BE2C (cell line): ENCODE measurements around the gene BDKRB1.

Source experiments
- DNase-seq: peaks from one replicate; pipeline ENCODE4 v3.0.0-alpha.2; 2020
- H3K27me3 ChIP-seq: fragments of 250-450 bp; sonication (Bioruptor Pico); 2 replicates; pipeline ENCODE4 v1.5.1; 2020; ENCODE audit warnings: mild to moderate bottlenecking
- H3K36me3 ChIP-seq: fragments of 250-450 bp; sonication (Bioruptor Pico); 2 replicates; pipeline ENCODE4 v1.5.1; 2020; ENCODE audit warnings: mild to moderate bottlenecking
- H3K4me1 ChIP-seq: fragments of 250-450 bp; sonication (Bioruptor Pico); 2 replicates; pipeline ENCODE4 v1.5.1; 2020
- H3K4me3 ChIP-seq: 2 replicates; pipeline ENCODE4 v1.5.1; 2011; ENCODE audit warnings: low read depth, low read length
- H3K9me3 ChIP-seq: fragments of 250-450 bp; sonication (Bioruptor Pico); 2 replicates; pipeline ENCODE4 v1.5.1; 2020
- TF ChIP-seq, protein P1 (sequence below): IDR thresholded peaks from 2 replicates; pipeline ENCODE4 v1.5.1; 2012; ENCODE audit warnings: mild to moderate bottlenecking, low read depth, low read length

Gene BDKRB1

DNA sequence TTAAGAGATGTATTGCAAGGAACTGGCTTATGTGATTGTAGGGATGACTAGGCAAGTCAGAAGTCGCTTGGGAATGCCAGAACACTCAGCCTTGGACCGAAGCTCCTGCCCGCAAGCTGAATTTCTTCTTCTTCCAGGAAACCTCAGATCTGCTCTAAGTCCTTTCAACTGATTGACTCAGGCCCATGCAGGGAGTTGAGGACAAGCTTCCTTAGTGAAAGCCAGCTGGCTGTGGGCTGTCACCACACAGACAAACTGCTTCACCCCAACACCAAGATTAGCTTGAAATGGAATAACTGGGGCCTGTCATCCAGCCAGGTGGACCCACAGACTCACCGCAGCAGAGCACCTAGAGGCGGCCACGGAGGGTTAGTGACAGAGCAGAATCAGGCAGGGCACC is 26.7 kb upstream of the BDKRB1 start:
- no peaks in the 10 kb centered on the region for H3K36me3 ChIP-seq
- DNase-seq: no peak

DNA sequence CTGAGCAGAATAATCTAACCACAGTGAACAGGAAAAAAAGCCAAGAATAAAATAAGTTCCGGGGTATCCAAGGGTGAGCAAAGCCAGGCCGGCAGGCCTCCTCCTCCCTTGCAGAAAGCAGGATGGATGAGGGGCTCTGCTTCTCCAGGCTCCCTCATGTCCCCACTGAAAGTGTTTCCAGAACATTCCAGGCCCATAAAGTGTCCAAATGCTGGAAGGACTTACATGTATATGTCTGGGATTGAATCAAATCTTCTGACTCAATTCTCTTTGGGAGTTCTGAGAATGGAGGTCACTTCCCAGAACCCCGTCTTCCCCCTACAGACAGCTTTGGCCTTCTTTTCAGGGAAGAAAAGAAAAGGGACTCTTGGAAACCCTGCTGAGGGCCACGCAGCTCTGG is 25.0 kb upstream of the BDKRB1 start:
- TF ChIP-seq, protein P1, sequence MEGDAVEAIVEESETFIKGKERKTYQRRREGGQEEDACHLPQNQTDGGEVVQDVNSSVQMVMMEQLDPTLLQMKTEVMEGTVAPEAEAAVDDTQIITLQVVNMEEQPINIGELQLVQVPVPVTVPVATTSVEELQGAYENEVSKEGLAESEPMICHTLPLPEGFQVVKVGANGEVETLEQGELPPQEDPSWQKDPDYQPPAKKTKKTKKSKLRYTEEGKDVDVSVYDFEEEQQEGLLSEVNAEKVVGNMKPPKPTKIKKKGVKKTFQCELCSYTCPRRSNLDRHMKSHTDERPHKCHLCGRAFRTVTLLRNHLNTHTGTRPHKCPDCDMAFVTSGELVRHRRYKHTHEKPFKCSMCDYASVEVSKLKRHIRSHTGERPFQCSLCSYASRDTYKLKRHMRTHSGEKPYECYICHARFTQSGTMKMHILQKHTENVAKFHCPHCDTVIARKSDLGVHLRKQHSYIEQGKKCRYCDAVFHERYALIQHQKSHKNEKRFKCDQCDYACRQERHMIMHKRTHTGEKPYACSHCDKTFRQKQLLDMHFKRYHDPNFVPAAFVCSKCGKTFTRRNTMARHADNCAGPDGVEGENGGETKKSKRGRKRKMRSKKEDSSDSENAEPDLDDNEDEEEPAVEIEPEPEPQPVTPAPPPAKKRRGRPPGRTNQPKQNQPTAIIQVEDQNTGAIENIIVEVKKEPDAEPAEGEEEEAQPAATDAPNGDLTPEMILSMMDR: no peak
- Histone ChIP-seq H3K4me3 (no peak overlapping the region), H3K36me3 (no peaks in the 10 kb centered on the region), H3K4me1 (peaks cover under 1% of the 10 kb centered on the region; the same call in 1 of the 2 replicates), H3K9me3 (no peaks in the 10 kb centered on the region), H3K27me3 (no peaks in the 10 kb centered on the region)
- no peak for DNase-seq

More for the DNA sequence above, 26.7 kb upstream of the BDKRB1 start:
- H3K27me3 ChIP-seq: no peaks in the 10 kb centered on the region
- H3K9me3 ChIP-seq: no peaks in the 10 kb centered on the region
- H3K4me1 ChIP-seq: peaks cover 6% of the 10 kb centered on the region; the same call in 1 of the 2 replicates
- H3K4me3 ChIP-seq: no peak overlapping the region
- TF ChIP-seq, protein P1: no peak

DNA sequence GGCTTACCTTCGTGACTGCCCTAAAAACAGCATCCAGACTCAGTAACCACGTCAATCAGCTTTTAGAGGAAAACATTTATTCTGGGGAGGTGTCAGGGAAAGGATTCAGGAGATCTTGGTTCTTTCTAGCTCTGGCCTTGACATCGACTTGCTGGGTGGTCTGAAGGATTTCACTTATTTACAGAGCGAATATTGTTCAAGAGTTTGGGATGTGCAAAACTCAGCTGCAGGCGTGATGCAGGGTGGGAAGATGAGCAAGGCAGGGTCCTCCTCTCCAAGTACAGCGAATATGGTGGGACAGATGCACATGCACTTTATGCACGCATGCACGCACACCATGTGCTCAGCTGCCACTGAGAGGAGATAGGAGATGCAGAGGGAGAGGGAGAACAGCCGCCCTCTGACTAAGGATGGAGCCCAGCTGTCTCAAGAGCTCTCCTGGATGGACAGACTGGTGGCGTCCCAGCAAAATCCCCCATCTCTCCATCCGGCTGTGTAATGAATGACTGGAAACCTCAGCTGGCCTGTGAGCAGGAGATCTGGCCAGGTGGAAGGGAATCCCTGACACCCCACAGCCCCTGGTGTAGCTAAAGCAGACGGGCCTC is 24.4 kb upstream of the BDKRB1 start:
- H3K27me3 ChIP-seq: no peaks in the 10 kb centered on the region
- H3K4me1 ChIP-seq: no peaks in the 10 kb centered on the region
- no peak overlapping the region for H3K4me3 ChIP-seq
- H3K9me3 ChIP-seq: no peaks in the 10 kb centered on the region
- H3K36me3 ChIP-seq: no peaks in the 10 kb centered on the region
- DNase-seq: no peak
- TF ChIP-seq, protein P1: no peak

DNA sequence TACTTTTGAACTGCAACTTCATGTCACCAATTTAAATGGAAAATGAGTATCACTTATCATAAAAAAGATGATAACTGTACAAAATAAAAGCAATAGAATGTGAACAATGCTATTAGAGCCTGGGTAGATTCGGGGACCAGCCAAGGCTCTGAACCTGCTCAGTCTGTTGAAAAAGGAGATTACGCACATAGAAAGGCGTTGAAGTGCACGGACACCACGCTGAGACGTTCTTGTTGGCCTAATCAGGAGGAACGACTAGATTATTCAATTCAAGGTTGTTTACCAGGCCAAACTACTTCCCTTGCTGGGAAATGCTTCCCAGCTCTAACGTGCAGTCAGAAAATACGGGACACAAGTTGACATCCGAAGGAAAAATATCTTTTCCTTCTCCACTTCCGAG is 23.5 kb upstream of the BDKRB1 start:
- DNase-seq: no peak
- Histone ChIP-seq H3K9me3 (no peaks in the 10 kb centered on the region), H3K4me3 (no peak overlapping the region), H3K36me3 (no peaks in the 10 kb centered on the region), H3K27me3 (no peaks in the 10 kb centered on the region), H3K4me1 (no peaks in the 10 kb centered on the region)
- TF ChIP-seq, protein P1: no peak

DNA sequence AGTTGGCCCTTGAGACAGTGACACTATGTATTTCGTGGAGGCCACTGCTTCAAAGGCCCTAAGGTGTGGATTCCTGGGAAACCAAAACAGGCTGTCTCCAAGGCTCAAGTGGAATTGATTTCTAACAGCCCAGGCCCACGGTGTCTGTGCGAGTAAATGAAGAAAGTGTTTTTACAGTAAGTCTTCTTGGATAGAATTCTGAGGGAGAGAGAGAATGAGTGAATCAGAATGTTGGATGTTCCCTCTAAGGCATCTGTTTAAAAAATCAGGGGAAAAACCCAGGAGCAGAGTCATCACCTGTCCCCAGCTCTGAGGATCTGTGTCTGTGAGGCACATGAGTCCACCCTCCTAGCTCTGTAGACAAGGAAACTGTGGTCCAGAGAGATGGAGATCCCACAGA is 22.3 kb upstream of the BDKRB1 start:
- TF ChIP-seq, protein P1: no peak
- H3K4me1 ChIP-seq: peaks cover under 1% of the 10 kb centered on the region; the same call in 1 of the 2 replicates
- no peak for DNase-seq
- H3K36me3 ChIP-seq: no peaks in the 10 kb centered on the region
- no peaks in the 10 kb centered on the region for H3K9me3 ChIP-seq
- no peak overlapping the region for H3K4me3 ChIP-seq
- no peaks in the 10 kb centered on the region for H3K27me3 ChIP-seq

DNA sequence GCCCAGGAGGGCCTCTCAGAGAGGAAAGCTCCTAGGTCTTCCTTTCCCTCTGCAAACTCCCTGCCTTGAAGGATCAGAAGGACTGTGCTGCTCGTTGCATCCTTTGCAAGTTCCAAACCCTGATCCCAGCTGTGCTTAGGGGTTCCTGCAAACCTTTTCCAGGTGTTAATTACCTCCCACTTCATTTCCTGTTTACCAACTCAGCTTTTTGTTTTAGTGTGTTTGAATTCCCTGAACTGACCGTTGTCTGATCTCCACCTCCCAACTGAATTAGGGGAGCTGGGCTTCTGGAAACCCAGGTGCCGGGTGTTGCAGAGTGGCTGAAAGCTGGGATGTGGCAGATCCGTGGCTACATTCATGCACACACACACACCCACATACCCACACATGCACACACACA is 20.6 kb upstream of the BDKRB1 start:
- no peaks in the 10 kb centered on the region for H3K27me3 ChIP-seq
- DNase-seq: no peak

More for the DNA sequence above, 20.6 kb upstream of the BDKRB1 start:
- H3K4me3 ChIP-seq: no peak overlapping the region
- H3K9me3 ChIP-seq: no peaks in the 10 kb centered on the region
- no peaks in the 10 kb centered on the region; the same call in 1 of the 2 replicates for H3K36me3 ChIP-seq
- TF ChIP-seq, protein P1: no peak
- peaks cover 3% of the 10 kb centered on the region; the same call in 1 of the 2 replicates for H3K4me1 ChIP-seq
